Measurements from ENCODE around the gene ANKS1B. TPM values are rescaled to one million over a fixed set of nuclear protein-coding genes. Genes with fewer than 3 reads are reported as not detected.

The ANKS1B gene
- total RNA-seq, 1 donor from 2014 or later = 8.2 TPM

DNA sequence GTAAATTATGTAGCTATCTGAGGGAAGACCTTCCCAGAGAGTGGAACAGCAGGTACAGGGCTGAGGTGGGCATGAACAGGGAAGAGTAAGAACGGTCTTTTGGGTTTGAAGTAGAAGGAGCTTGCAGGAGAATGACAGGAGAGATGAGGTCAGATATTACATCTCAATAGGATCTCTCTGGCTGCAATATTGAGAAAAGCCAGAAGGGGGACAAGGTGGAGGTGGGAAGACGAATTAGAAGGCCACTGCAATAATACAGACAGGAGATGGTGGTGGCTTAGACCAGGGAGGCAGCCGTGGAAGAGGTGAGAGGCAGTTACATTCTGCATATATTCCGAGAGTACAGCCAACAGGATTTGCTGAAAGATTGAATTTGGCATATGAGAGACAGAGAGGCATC, 1029.5 kb downstream of the ANKS1B start:
- Histone ChIP-seq H3K4me1 (no peaks in the 10 kb centered on the region), H3K36me3 (no peaks in the 10 kb centered on the region), H3K27me3 (no peaks in the 10 kb centered on the region), H3K9me3 (no peaks in the 10 kb centered on the region), H3K27ac (no peak overlapping the region), H3K4me3 (no peak overlapping the region)
- intact Hi-C loops (cut with DNase I) = no loop called here
- no peak for DNase-seq (ENCODE audit: low spot score in 2 of 2)
- TF ChIP-seq, protein P1, sequence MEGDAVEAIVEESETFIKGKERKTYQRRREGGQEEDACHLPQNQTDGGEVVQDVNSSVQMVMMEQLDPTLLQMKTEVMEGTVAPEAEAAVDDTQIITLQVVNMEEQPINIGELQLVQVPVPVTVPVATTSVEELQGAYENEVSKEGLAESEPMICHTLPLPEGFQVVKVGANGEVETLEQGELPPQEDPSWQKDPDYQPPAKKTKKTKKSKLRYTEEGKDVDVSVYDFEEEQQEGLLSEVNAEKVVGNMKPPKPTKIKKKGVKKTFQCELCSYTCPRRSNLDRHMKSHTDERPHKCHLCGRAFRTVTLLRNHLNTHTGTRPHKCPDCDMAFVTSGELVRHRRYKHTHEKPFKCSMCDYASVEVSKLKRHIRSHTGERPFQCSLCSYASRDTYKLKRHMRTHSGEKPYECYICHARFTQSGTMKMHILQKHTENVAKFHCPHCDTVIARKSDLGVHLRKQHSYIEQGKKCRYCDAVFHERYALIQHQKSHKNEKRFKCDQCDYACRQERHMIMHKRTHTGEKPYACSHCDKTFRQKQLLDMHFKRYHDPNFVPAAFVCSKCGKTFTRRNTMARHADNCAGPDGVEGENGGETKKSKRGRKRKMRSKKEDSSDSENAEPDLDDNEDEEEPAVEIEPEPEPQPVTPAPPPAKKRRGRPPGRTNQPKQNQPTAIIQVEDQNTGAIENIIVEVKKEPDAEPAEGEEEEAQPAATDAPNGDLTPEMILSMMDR (IDR thresholded peaks at IDR 0.05) = no peak

DNA sequence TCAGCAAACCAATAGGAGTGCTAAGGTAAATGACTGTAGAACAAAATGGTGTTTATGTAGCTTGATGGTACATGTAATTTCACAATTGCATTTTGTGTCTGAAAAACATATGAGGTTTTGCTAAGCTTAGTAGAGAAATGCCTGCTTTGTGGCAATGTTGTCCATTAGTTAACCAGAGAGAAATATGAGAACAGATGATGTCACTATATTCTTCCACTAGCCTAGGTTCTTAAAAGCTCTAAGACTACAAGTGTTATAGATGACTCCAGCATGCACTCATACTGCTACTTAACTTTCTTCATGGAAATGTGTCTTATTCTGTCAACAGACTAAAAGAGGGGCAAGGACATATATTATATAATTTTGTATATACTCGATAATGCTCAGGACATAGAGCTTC, 1030.2 kb downstream of the ANKS1B start:
- Histone ChIP-seq H3K27ac (no peak overlapping the region), H3K4me3 (no peak overlapping the region), H3K9me3 (no peaks in the 10 kb centered on the region), H3K4me1 (no peaks in the 10 kb centered on the region), H3K36me3 (no peaks in the 10 kb centered on the region), H3K27me3 (no peaks in the 10 kb centered on the region)
- TF ChIP-seq, protein P1 (IDR thresholded peaks at IDR 0.05) = no peak
- intact Hi-C loops (cut with DNase I) = no loop called here
- DNase-seq (ENCODE audit: low spot score in 2 of 2) = no peak

DNA sequence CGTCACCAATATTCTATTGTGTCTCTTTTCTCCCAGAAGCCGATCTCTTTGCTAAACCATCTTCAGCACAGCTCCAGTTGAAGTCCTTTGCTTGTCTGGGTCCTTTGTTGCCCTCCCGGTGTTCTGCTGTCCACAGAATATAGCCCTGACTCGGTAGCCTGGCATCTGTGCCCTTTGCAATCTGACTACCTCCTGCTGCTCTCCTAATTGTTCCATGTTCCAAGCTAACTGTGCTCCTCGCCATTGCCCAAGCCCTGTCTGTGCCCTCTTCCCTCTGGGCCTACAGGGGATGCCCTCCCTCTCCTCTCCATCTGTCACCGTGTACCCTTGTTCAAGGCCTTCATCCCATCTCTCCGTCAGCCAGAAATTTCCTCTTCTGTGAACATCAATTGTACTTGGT, 1033.3 kb downstream of the ANKS1B start:
- no peaks in the 10 kb centered on the region for H3K4me1 ChIP-seq
- H3K4me3 ChIP-seq = no peak overlapping the region
- intact Hi-C loops (cut with DNase I) = no loop called here
- TF ChIP-seq, protein P1 (IDR thresholded peaks at IDR 0.05) = no peak
- H3K27ac ChIP-seq = no peak overlapping the region
- H3K36me3 ChIP-seq = no peaks in the 10 kb centered on the region
- H3K9me3 ChIP-seq = no peaks in the 10 kb centered on the region
- no peaks in the 10 kb centered on the region for H3K27me3 ChIP-seq
- DNase-seq (ENCODE audit: low spot score in 2 of 2) = no peak

- no peaks in the 10 kb centered on the region for H3K4me1 ChIP-seq
- TF ChIP-seq, protein P1 (IDR thresholded peaks at IDR 0.05) = no peak
These were observed 1036.3 kb downstream of the ANKS1B start for GRCh38 chr12:98948343-98948949.

GRCh38 chr12:98945864-98946263, 1038.9 kb downstream of the ANKS1B start:
- Histone ChIP-seq H3K4me3 (no peak overlapping the region), H3K36me3 (no peaks in the 10 kb centered on the region), H3K27ac (no peak overlapping the region), H3K4me1 (no peaks in the 10 kb centered on the region), H3K27me3 (no peaks in the 10 kb centered on the region), H3K9me3 (no peaks in the 10 kb centered on the region)
- intact Hi-C loops (cut with DNase I) = no loop called here
- TF ChIP-seq, protein P1 (IDR thresholded peaks at IDR 0.05) = no peak
- no peak for DNase-seq (ENCODE audit: low spot score in 2 of 2)

More at GRCh38 chr12:98948343-98948949, 1036.3 kb downstream of the ANKS1B start:
- Histone ChIP-seq H3K27ac (no peak overlapping the region), H3K4me3 (no peak overlapping the region), H3K36me3 (no peaks in the 10 kb centered on the region), H3K27me3 (no peaks in the 10 kb centered on the region), H3K9me3 (no peaks in the 10 kb centered on the region)
- no peak for DNase-seq (ENCODE audit: low spot score in 2 of 2)
- intact Hi-C loops (cut with DNase I) = no loop called here

DNA sequence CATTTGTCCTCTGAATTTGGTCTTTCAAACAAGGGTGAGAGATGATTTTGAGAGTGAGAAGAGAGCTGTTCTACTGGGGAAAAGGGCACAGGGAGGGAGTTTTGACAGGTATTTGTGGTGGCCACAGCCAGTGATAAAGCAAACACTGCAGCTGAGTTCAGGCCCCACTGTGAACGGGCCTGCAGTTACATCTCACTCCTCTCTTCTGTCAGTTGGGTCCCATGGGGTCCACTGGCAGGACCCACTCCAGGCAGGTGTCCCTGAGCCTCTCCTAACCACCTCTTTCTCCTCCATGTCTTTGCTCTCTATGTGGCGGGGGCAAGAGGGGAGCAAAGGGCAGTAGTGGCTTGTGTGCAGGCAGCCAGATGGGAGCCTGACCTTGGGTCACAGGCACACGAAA, 1044.8 kb downstream of the ANKS1B start:
- H3K27me3 ChIP-seq = no peaks in the 10 kb centered on the region
- H3K9me3 ChIP-seq = peaks cover 0 to 4% of the 10 kb centered on the region in 2 donors
- no peak overlapping the region for H3K27ac ChIP-seq
- no peaks in the 10 kb centered on the region for H3K36me3 ChIP-seq
- TF ChIP-seq, protein P1 (IDR thresholded peaks at IDR 0.05) = no peak
- no peak overlapping the region for H3K4me3 ChIP-seq
- intact Hi-C loops (cut with DNase I) = no loop called here
- no peaks in the 10 kb centered on the region for H3K4me1 ChIP-seq
- DNase-seq (ENCODE audit: low spot score in 2 of 2) = no peak
